Suppressor macrophage treated with lipopolysaccharide for 1 hour (primary cell): Measurements from ENCODE around the gene SMAD7.

Experiments
- DNase-seq, 3 donors: peaks; one replicate each; pipeline ENCODE4 v3.0.0-alpha.2; 2020 to 2022

The SMAD7 gene

DNA sequence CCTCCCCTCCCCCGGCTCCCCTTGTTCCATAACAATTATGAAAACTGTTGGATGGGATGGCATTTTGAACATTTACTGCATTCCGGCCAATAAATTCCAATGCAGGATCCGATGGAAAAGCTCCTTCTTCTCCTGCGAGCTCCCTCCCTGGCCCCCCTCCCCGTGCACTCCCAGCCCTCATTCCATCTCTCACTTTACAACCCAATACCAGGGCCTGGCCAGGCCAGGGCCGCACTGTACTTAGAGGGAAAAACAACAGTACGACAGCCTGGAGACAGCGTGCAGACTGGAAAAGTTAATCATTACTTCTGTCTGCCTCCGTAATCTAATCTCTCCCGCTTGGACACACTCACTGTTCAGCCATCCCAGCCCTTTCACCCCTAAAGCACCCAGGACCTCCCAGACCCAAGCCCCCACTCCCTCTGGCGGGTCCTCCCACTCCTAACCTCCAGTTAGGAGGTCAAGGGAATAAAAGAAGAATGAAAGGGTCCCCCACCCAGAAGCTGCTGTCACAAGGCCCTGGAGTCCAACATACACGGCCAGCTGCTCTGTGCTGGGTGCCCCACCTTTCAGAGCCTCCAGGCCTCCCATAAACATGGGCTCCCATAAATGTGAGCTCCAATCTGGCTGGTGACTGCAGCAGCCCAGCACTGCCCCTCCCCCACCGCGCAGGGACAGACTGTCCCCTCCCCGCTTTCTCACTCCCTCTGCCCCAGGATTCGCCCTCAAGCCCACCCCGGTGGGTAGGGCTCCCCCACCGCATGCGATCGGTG, 20.6 kb downstream of the SMAD7 start:
- DNase-seq: no peak

DNA sequence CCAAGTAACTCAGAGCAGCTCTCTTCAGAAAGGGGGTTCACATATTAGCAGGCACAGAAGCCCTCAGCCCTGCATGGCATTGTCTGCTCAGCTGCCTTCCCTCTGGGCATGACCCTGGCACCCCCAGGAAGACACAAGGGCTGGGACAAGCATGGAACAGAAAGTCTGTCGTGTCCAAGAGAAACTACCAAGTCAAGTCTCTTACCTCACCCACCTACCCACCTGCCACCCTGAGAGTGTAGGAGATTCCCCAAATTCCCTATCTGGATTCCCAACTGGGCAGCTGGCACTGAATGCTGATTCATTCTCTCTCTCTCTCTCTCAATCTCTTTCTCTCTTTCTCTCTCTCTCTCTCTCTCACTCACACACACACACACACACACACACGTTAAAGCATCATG, 21.6 kb downstream of the SMAD7 start:
- no peak for DNase-seq

GRCh38 chr18:48928787-48929186, 22.0 kb downstream of the SMAD7 start:
- peak; percentile 65 to 75 (median 73) for DNase-seq

DNA sequence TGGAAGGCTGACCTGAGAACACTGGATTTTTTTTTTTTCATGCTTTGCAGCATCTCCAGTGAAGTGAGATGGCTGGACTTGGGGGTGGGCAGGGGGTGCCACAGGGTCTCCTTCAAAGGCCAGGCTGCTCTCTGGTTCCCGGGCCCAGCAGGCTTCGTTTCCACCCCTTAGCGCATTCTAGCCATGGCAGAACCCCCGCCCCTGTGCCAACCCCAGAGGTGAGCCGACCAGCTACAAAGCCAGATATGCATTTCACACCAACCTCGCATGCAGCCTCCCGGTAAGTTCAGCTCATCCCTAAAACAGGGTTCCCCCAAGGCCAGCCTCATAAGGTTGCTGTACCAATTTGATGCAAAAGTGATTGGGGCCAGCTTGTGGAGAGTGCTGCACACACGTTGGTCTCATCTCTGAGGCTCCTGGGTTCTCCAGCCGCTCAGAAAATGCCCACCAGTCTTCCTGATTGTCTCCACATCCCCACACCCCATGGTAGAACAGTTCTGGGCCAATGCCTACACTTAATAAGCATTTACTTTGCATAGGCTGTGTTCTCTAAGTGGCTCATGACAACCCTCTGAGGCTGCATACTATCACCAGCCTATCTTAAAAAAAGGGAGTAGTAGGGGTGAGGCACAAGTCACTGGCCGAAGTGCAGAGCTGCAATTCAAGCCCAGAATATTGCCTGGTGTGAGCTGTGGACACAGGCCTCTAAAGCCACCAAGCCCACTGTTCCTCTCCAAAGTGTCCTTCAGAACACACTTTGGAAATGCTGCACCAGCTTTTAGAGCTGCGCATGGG, 23.3 kb downstream of the SMAD7 start:
- no peak for DNase-seq

DNA sequence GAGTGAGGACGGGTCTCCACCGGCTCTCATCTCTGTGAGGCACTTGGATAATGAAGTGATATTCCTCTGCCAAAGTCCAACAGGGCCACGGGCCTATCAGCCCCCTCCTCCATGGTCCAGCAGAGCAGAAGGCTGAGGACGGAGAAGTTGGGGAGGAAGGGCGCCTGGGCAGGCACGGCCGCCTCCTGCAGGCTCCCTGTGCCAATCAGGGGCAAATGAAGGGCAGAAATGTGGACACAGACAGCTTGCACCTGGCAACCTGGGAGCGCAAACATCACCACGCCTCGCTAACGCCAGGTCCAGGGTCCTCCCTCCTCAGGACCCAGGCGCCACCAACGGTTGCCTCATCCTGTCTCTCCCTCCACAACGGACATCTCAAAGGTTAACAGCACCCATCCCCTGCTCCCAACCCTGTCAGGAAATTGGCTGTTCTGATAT, 24.3 kb downstream of the SMAD7 start:
- no peak for DNase-seq

GRCh38 chr18:48925491-48925780, 25.3 kb downstream of the SMAD7 start:
- no peak for DNase-seq

DNA sequence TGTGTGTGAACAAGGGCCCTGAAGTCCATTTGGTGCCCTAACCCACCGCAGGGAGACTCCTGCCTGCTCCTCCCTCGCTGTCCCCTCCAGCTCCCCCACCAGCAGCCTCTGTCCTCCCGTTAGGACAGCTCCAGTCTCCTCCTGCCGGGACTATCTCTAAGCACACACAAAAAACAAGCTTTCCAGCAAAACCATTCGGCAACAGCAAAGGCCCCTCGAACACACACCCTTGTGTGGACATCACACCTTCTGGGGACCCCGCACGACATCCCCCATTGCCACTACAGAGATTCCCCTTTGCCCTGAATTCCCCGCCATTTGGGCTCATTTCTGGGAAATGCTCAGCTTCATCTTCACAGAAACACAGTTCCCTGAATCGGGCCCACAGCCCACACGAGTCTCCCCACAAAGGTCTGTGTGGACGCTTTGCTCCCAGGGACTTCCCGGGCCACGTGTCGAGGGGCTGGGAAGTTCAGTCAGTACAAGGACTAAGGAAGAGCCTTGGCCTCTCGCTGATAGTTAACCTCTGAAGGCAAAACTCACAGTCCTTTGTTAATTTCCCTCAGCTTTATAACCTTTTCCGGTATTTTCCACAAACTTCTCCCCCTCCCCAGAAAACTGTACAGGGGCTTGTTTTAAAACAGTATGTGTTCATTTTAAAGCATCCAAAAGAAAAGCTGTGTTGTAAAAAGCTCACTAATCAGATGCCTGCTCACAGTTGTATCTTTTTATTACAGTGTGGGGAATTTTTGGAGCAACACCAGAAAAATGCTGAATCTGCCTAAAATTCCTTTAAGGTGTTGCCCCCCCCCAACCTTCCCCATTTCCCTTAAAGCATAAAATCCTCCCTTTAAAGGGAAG, 25.9 kb downstream of the SMAD7 start:
- DNase-seq: peak; percentile 73 to 90 (median 89)

- DNase-seq: no peak
Measured at GRCh38 chr18:48923746-48924629, 26.8 kb downstream of the SMAD7 start.

DNA sequence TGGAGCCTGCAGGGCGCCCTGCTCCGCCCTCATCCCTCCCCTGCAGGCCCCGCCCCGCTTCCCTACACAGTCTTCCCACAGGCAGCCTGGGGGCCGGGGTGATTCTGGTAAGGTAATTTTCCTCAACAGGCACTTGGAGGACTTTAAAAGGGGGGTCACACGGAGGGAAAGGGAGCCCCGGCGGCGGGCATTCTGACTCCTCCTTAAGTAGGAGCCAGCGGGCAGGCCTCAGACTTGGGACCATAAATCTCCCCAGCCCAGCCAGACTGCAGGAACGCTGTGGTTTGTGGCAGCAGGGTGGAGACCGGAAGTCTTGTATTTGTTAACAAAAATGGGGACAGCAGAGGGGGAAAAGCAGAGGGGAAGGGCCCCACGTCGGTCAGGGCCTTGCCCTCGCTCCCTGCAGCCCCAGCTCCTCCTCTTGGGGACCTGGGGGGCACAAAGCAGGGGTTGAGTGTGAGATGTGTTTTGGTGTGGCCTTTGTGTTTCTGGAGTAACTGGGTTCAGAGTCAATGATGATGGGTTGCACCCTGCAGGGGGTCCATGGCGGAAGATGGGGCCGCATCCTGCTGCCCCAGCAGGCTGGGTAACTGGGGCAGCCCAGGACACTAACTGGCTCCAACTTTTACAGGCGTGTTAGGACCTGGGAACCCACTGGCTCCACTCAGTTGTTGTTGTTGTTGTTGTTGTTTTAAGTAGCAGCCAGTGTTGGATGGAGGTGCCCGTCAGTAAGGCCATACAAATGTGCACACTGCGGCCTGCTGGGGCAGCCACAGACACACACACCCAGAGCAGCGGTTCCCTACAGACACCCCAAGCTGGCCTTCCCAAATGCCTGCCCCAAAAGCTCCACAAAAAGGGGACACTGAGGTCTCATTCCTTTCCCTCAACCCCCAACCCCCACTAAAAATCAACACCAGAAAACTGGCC, 27.7 kb downstream of the SMAD7 start:
- peak in 2 of 3 donors; percentile 55 to 59 for DNase-seq

- no peak for DNase-seq
Measured at GRCh38 chr18:48922226-48922800, 28.5 kb downstream of the SMAD7 start.

DNA sequence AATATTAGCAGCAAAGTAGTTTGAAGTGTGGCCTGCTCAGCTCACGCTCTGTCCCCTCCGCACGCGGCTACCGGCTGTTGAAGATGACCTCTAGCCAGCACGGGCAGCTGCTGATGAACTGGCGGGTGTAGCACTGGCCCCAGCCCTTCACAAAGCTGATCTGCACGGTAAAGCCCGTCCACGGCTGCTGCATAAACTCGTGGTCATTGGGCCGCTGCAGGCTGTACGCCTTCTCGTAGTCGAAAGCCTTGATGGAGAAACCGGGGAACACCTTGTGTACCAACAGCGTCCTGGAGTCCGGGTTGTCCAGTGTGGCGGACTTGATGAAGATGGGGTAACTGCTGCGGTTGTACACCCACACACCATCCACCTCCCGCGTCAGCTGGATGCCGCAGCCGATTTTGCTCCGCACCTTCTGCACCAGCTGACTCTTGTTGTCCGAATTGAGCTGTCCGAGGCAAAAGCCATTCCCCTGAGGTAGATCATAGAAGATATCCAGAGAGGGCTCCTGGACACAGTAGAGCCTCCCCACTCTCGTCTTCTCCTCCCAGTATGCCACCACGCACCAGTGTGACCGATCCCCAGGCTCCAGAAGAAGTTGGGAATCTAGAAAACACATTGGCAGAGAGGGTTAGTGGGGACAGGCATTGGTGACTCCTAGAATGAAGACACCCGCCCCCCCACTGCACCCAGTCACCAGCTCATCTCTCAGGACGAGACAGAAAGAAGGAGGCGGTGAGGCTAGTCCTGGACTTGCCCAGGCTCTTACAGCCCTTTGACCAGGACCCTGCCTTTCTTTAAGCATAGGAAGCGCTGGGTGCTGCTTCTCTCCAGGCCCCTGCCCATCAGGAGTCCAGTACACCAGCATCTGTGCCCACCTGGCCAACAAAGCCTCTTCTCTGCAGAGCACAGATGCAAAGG, 29.2 kb downstream of the SMAD7 start:
- no peak for DNase-seq

- peak in 1 of 3 donors; percentile 46 for DNase-seq
Measured at GRCh38 chr18:48920408-48921038, 30.2 kb downstream of the SMAD7 start.

GRCh38 chr18:48919547-48919946, 31.2 kb downstream of the SMAD7 start:
- no peak for DNase-seq

DNA sequence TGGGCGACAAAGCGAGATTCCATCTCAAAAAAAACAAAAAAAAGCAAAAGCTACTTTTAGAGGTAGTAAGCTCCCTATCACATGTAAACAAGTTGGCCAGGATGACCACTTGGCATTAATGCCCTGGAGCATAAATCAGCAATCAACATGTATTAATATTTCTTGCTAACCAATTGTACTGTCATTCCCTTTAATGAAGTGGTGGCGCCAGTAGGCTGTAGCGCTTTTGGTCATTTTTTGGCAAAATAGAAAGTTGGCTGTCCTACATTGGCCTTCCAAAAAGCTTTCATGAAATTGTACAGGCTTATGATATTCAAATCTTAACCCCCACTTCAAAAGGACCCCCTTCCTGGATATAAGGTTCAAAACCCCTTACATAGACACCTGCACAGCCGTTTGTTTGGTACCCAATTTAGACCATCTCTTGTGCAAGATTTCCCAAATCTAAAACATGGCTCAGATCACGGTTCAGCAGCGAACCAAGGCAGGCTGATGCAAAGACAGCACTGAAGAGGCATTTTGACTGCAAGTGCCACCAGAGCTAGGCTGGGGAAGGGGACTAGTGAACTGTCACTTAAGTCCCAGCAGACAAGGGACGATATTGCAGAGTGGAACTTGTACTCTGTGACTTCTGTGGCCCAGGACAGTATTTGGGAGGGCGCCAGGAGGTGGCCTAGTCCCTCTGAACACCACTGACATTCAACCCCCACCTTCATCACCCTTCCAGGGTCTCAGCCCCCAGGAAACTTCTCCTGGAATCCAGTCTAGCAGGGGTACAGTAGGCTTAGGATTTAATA, 31.9 kb downstream of the SMAD7 start:
- no peak for DNase-seq

DNA sequence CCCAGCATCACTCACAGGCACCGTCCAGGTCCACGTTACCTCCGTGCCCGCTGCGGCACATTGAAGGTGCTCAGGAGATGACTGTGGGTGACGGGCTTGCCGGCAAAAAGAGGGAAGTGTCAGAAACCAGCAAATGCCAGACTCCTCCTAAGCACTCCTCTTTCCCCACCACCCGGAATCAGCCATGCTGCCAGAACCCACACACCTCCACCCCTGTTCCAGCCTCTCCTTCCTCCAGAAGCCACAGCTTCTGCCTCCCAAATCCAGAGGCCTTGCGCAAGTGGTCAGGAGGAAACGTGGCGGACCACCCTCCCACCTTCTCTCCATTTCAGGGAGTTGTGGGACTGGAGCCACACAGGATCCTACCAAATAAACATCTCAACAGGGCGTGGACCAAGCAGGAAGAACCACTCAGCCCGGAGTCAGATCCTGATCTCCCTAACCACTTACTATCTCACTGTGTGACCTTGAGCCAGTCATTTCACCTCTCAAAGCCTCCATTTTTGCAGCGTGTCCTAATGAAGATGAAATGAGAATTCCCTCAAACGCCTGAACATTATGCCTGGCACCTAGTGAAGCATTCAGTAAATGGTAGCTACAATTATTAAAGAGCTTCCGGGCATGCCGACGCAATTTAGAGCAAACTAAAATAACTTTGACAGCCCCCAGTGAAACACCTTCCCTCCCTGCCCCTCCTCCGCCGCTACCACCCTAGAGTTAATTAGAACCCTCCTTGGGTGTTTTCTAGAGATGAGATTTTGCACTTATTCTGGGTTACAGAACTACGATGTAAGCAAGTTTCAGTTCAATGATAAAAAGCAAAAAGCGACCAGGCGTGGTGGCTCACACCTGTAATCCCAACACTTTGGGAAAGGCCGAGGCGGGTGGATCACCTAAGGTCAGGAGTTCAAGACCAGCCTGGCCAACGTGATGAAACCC, 32.9 kb downstream of the SMAD7 start:
- no peak for DNase-seq

DNA sequence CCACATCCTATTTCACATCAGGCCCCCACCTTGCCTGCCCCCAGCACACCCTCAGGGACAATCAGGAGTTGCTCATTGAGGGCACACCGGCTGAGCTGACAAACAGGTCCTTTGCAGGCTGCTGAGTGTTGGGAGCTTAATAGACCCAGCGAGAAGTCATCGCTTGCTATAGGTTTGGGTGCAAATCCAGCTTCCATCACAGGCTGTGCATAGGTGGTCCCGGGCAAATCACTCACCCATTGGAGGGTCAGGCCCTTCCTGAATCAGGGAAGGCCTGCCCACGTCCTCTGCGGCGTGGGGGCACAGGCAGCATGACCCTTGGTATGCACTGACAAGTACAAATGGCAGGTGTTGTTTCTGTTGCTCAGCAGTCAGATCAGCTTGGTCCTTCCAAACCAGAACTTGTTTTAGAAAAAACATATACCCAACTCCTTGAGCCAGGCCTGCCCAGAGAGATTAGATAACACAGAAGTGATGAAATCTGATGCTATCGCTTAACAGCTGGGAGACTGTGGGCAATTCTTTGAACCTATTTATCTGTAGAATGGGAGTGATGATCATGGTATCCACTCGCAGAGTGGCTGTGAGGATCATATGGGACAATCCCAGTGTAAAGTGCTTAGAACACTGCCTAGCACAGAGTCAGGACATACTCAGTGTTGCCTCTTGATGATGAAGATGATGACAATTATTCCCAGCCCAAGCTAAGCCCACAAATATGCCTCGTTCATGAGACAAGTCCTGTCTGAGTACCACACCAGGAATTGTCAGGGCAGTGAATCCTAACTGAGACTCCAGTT, 34.9 kb downstream of the SMAD7 start:
- no peak for DNase-seq
